ENCODE measurements around the gene CBARP. TPM values are rescaled to one million over a fixed set of nuclear protein-coding genes. Genes with fewer than 3 reads are reported as not detected.

The CBARP gene
- total and polyA plus RNA-seq, 2 donors (not counting 3 experiments of a cell fraction or from before 2014, with no cell fraction given), result 3.5 to 9.2 TPM

- POLR2A ChIA-PET, result no interaction called here
- H3K4me2 ChIP-seq (ENCODE audit: insufficient read depth, low read length), result peak overlapping the region; percentile 77
These were observed 31.5 kb downstream of the CBARP start for GRCh38 chr19:1206150-1206863.

More at GRCh38 chr19:1206150-1206863, 31.5 kb downstream of the CBARP start:
- DNase-seq (ENCODE audit: low read depth, low spot score) (no peak), FAIRE-seq (no peak)
- Histone ChIP-seq H3K27me3 (ENCODE audit: control insufficient read depth in 2 of 2, insufficient read depth in 2 of 2, low read length in 2 of 2) (no peaks in the 10 kb centered on the region), H3K9me1 (replicated peaks; ENCODE audit: control insufficient read depth, extremely low read depth, insufficient read depth, low read length) (no peaks in the 10 kb centered on the region), H3K79me2 (ENCODE audit: control insufficient read depth, insufficient read depth, low read length) (peaks cover 50% of the 10 kb centered on the region), H3K9ac (replicated peaks; ENCODE audit: extremely low read depth, insufficient read depth, low read length) (peak overlapping the region; percentile 79), H4K20me1 (replicated peaks; ENCODE audit: control insufficient read depth, extremely low read depth, insufficient read depth, low read length) (no peaks in the 10 kb centered on the region), H3K9me3 (replicated peaks; ENCODE audit: control insufficient read depth, insufficient read depth, low read length) (no peaks in the 10 kb centered on the region), H2AFZ (ENCODE audit: low read depth, low read length) (no peak overlapping the region), H3K36me3 (ENCODE audit: control insufficient read depth in 2 of 2, extremely low read depth in 1 of 2, insufficient read depth in 2 of 2, low read length in 2 of 2) (peaks cover 0 to 4% of the 10 kb centered on the region in 2 experiments), H3K4me3 (replicated peaks in 1 of 3; ENCODE audit: insufficient read depth in 1 of 3, low read depth in 1 of 3, low read length in 3 of 3) (peak overlapping the region; percentile 76 to 88 (median 86)), H3K27ac (ENCODE audit: insufficient read depth, low read depth, low read length) (peak overlapping the region; percentile 35), H3K4me1 (ENCODE audit: control insufficient read depth, extremely low read depth, insufficient read depth, low read length) (peaks cover 22% of the 10 kb centered on the region)
- intact Hi-C loops (cut with micrococcal nuclease), result no loop called here
- CTCF ChIA-PET, result no interaction called here
- dilution Hi-C loops (cut with MboI; ENCODE audit: extremely low pct_ligation_motif_present, low sequenced_read_pairs), result no loop called here
- no peak for TF ChIP-seq CTCF (IDR thresholded peaks at IDR 0.05; ENCODE audit: extremely low read depth in 1 of 2, insufficient read depth in 1 of 2, low read depth in 1 of 2, low read length in 2 of 2)
- no peak for TF ChIP-seq JUN (IDR thresholded peaks at IDR 0.05; ENCODE audit: borderline replicate concordance, insufficient read depth, insufficient read length, low read depth)
- no peak for TF ChIP-seq MAX (IDR thresholded peaks at IDR 0.05; ENCODE audit: insufficient read depth, insufficient read length)
- TF ChIP-seq POLR2AphosphoS5 (IDR thresholded peaks at IDR 0.05; ENCODE audit: insufficient read depth, low read depth, low read length), result no peak
- no peak for TF ChIP-seq MYC (IDR thresholded peaks at IDR 0.05; ENCODE audit: low read depth, low read length)
- TF ChIP-seq EZH2 (IDR thresholded peaks at IDR 0.05; ENCODE audit: borderline replicate concordance, low read depth, low read length, severe bottlenecking), result no peak
- BruUV-seq (replicated peaks), result no TSS peak
